DND-41 (cell line): Measurements from ENCODE around the gene RPH3AL.

Source experiments
- ATAC-seq: fragments of 200-7000 bp; cut with Tn5 transposase; 3 replicates; pipeline ENCODE4 v1.9.1; 2021; ENCODE audit warnings: low read depth; ENCODE audit not compliant: insufficient read depth
- DNase-seq: peaks from one replicate; pipeline ENCODE4 v3.0.0-alpha.2; 2020
- H2AFZ ChIP-seq: 2 replicates; pipeline ENCODE4 v1.6.0; 2012; ENCODE audit warnings: low read depth, low read length
- H3K27ac ChIP-seq: 2 replicates; pipeline ENCODE4 v1.5.1; 2012; ENCODE audit warnings: low read length, inconsistent platforms
- H3K27me3 ChIP-seq: fragments of 200-600 bp; sonication (generic); 2 replicates; pipeline ENCODE4 v1.6.0; 2012; ENCODE audit warnings: low read length, mild to moderate bottlenecking, inconsistent platforms; ENCODE audit not compliant: insufficient read depth, poor library complexity
- H3K36me3 ChIP-seq: 2 replicates; pipeline ENCODE4 v1.5.1; 2012; ENCODE audit warnings: low read length, inconsistent platforms; ENCODE audit not compliant: insufficient read depth
- H3K4me1 ChIP-seq: 2 replicates; pipeline ENCODE4 v1.5.1; 2012; ENCODE audit warnings: mild to moderate bottlenecking, low read length; ENCODE audit not compliant: insufficient read depth
- H3K4me2 ChIP-seq: 2 replicates; pipeline ENCODE4 v1.6.0; 2012; ENCODE audit warnings: mild to moderate bottlenecking, moderate library complexity, low read length, inconsistent platforms; ENCODE audit not compliant: insufficient read depth
- H3K4me3 ChIP-seq, 2 experiments: fragments of 200-600 bp in 1 of 2; shearing (Covaris generic) in 1 of 2; 2 replicates each; pipeline ENCODE4 v1.5.1; 2012 to 2016; ENCODE audit warnings: inconsistent platforms in 2 of 2, low read length in 2 of 2, mild to moderate bottlenecking in 2 of 2, low read depth in 1 of 2, moderate library complexity in 1 of 2
- H3K79me2 ChIP-seq: 2 replicates; pipeline ENCODE4 v1.6.0; 2012; ENCODE audit warnings: low read length, inconsistent platforms; ENCODE audit not compliant: insufficient read depth
- H3K9ac ChIP-seq: 2 replicates; pipeline ENCODE4 v1.6.0; 2012; ENCODE audit warnings: low read depth, mild to moderate bottlenecking, inconsistent platforms, low read length, moderate library complexity
- H3K9me3 ChIP-seq: 2 replicates; pipeline ENCODE4 v1.5.1; 2012; ENCODE audit warnings: low read length, moderate library complexity, mild to moderate bottlenecking, inconsistent platforms; ENCODE audit not compliant: insufficient read depth, severe bottlenecking
- H4K20me1 ChIP-seq: 2 replicates; pipeline ENCODE4 v1.6.0; 2012; ENCODE audit warnings: low read length; ENCODE audit not compliant: insufficient read depth
- EZH2 ChIP-seq: IDR thresholded peaks from 3 replicates; pipeline ENCODE4 v1.6.1; 2012; ENCODE audit warnings: borderline replicate concordance, low read depth, mild to moderate bottlenecking, moderate library complexity, low read length, inconsistent platforms; ENCODE audit not compliant: severe bottlenecking
- TF ChIP-seq, protein P1 (sequence below): IDR thresholded peaks from 2 replicates; pipeline ENCODE4 v1.5.1; 2012; ENCODE audit warnings: borderline replicate concordance, low read length, moderate library complexity, mild to moderate bottlenecking; ENCODE audit not compliant: poor library complexity, severe bottlenecking; ENCODE audit errors: extremely low read depth

The RPH3AL gene

GRCh38 chr17:214881-215331, 137.7 kb downstream of the RPH3AL start:
- Histone ChIP-seq H3K27me3 (no peaks in the 10 kb centered on the region), H4K20me1 (no peaks in the 10 kb centered on the region; the same call in 1 of the 2 replicates), H3K4me2 (no peak overlapping the region), H2AFZ (no peak overlapping the region), H3K9ac (no peak overlapping the region), H3K4me3 (no peak overlapping the region), H3K27ac (no peak overlapping the region), H3K36me3 (no peaks in the 10 kb centered on the region), H3K9me3 (no peaks in the 10 kb centered on the region), H3K4me1 (no peaks in the 10 kb centered on the region), H3K79me2 (no peaks in the 10 kb centered on the region)
- DNase-seq, result no peak
- TF ChIP-seq, protein P1, sequence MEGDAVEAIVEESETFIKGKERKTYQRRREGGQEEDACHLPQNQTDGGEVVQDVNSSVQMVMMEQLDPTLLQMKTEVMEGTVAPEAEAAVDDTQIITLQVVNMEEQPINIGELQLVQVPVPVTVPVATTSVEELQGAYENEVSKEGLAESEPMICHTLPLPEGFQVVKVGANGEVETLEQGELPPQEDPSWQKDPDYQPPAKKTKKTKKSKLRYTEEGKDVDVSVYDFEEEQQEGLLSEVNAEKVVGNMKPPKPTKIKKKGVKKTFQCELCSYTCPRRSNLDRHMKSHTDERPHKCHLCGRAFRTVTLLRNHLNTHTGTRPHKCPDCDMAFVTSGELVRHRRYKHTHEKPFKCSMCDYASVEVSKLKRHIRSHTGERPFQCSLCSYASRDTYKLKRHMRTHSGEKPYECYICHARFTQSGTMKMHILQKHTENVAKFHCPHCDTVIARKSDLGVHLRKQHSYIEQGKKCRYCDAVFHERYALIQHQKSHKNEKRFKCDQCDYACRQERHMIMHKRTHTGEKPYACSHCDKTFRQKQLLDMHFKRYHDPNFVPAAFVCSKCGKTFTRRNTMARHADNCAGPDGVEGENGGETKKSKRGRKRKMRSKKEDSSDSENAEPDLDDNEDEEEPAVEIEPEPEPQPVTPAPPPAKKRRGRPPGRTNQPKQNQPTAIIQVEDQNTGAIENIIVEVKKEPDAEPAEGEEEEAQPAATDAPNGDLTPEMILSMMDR, result no peak
- TF ChIP-seq EZH2, result no peak
- ATAC-seq, result no peak

DNA sequence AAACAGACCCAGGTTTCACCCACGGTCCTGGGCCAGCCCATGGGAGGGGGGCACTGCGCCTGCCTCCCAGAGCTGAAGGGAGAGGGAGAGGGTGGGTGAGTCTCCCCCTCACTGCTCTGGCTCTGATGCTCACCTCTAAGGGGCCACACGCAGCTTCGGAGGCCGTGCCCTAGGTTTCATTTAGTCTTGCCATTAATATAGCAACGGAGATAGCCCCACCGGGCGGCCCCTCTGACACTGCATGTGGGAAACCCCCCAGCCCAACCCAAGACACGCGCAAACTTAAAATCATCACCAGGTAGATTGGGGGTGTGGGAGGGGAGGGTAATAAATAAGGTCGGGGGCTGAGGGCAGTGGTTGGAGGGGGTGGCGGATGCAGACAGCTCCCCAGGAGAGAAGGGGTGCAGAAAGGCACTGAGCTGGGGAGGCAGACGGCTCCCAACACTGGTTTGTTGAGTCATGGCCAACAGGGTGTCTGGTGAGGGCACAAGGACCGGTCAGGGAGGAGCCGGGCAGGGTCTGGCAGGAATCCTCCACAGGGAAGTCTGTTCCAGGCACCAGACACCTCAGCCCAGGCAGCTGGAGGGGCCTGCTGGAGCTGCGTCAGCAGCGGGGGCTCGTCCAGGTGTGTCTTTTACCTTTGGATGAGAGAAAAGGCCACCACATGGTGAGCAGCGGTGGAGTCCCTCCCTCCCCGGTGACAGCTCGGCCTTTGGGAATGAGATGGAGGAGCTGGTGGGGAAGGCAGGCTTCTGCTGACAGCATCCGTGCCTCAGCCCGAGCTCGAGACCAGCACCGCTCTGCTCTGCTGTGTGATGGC, 139.1 kb downstream of the RPH3AL start:
- H3K4me1 ChIP-seq, result no peaks in the 10 kb centered on the region
- no peaks in the 10 kb centered on the region for H3K79me2 ChIP-seq
- H3K9me3 ChIP-seq, result no peaks in the 10 kb centered on the region
- no peak overlapping the region for H2AFZ ChIP-seq
- H3K27me3 ChIP-seq, result no peaks in the 10 kb centered on the region
- DNase-seq, result no peak
- TF ChIP-seq, protein P1, result no peak
- no peak for TF ChIP-seq EZH2
- no peak overlapping the region for H3K27ac ChIP-seq
- no peaks in the 10 kb centered on the region; the same call in 1 of the 2 replicates for H4K20me1 ChIP-seq
- no peak for ATAC-seq
- H3K4me3 ChIP-seq, result no peak overlapping the region
- H3K36me3 ChIP-seq, result no peaks in the 10 kb centered on the region
- no peak overlapping the region for H3K9ac ChIP-seq
- no peak overlapping the region for H3K4me2 ChIP-seq

DNA sequence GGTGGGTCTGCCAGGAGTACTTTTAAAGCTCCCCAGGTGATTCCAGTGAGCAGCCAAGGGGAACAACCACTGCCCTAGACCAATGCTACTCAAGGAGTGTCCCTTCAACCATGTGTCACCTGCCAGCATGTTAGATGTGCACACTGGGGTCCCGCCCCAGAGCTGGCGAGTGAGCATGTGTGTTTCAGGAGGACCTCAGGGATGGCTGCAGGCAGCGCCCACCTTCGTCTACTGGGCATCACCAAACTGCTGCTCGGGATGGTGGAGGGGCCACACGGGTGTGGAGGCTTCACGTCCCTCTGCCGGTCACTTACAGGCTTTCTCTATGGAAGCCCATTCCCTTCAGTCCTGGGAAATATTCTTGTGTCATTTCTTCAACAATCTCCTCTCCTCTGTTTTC, 142.2 kb downstream of the RPH3AL start:
- no peak overlapping the region for H3K4me2 ChIP-seq
- DNase-seq, result no peak
- no peak for ATAC-seq
- H3K79me2 ChIP-seq, result no peaks in the 10 kb centered on the region
- no peak for TF ChIP-seq EZH2
- TF ChIP-seq, protein P1, result no peak
- H3K27ac ChIP-seq, result no peak overlapping the region
- no peaks in the 10 kb centered on the region for H3K4me1 ChIP-seq
- no peak overlapping the region for H3K9ac ChIP-seq
- H3K27me3 ChIP-seq, result peaks cover 2% of the 10 kb centered on the region
- no peaks in the 10 kb centered on the region for H3K36me3 ChIP-seq
- H3K9me3 ChIP-seq, result no peaks in the 10 kb centered on the region
- no peak overlapping the region for H2AFZ ChIP-seq
- no peaks in the 10 kb centered on the region; the same call in 1 of the 2 replicates for H4K20me1 ChIP-seq
- no peak overlapping the region for H3K4me3 ChIP-seq
